ENCODE data around the gene PI16. TPM values are rescaled to one million over a fixed set of nuclear protein-coding genes. Genes with fewer than 3 reads are reported as not detected.

Gene PI16
- total RNA-seq (under 1 TPM; 0.20 to 0.37 TPM), polyA plus RNA-seq (13.6 TPM)

- Mint-ChIP-seq H3K4me1 (peaks cover 38 to 57% (median 44%) of the 10 kb centered on the region in 3 donors), H3K9me3 (no peaks in the 10 kb centered on the region), H3K36me3 (no peaks in the 10 kb centered on the region), H3K27ac (peak within 1 kb of the TSS in 6 of 8 donors; percentile 48 to 88 (median 68)), H3K4me3 (peak within 1 kb of the TSS; percentile 45 to 89 (median 76)), H3K27me3 (no peaks in the 10 kb centered on the region)
- H3K36me3 ChIP-seq (ENCODE audit: insufficient read depth, low read length), result no peaks in the 10 kb centered on the region
- no peaks in the 10 kb centered on the region for H3K27me3 ChIP-seq (ENCODE audit: insufficient read depth, low read length, poor library complexity, severe bottlenecking)
- peak within 1 kb of the TSS; percentile 52 for H3K4me3 ChIP-seq (ENCODE audit: low read length)
- ChIA-PET CTCF (interaction anchor here (0.8 to 1.2 kb wide), 2 partner anchors 9 to 64 kb away, joined by 3 to 4 read pairs; no protein-coding TSS in a partner anchor), POLR2A (no interaction called here)
- no peaks in the 10 kb centered on the region for H3K9me3 ChIP-seq (ENCODE audit: low read length)
- peak in 1 of 5 donors; percentile 15 for DNase-seq
- H3K27ac ChIP-seq (ENCODE audit: low read depth, low read length), result no peak within 1 kb of the TSS
- peaks cover 30% of the 10 kb centered on the region for H3K4me1 ChIP-seq (ENCODE audit: insufficient read depth, low read length)
Measured at GRCh38 chr6:36954262-36954931, at the start of gene PI16. Gene PI16 (plus strand): TSS chr6:36954738. CDS start chr6:36954761, 23 bp downstream.

- H3K27me3 Mint-ChIP-seq, result no peaks in the 10 kb centered on the region
- peaks cover 12 to 75% (median 21%) of the 10 kb centered on the region in 3 donors for H3K36me3 Mint-ChIP-seq
- no peaks in the 10 kb centered on the region for H3K9me3 Mint-ChIP-seq
- POLR2A ChIA-PET, result no interaction called here
- DNase-seq, result no peak
- peaks cover 25% of the 10 kb centered on the region for H3K36me3 ChIP-seq (ENCODE audit: insufficient read depth, low read length)
- H3K4me3 ChIP-seq (ENCODE audit: low read length), result no peak overlapping the region
- H3K4me1 Mint-ChIP-seq, result peaks cover 4 to 21% (median 18%) of the 10 kb centered on the region in 3 donors
- H3K9me3 ChIP-seq (ENCODE audit: low read length), result no peaks in the 10 kb centered on the region
- no peaks in the 10 kb centered on the region for H3K4me1 ChIP-seq (ENCODE audit: insufficient read depth, low read length)
- H3K4me3 Mint-ChIP-seq, result no peak overlapping the region
- CTCF ChIA-PET, result interaction anchor here (1.6 kb wide), 1 partner anchor 36 kb away, joined by 3 read pairs; no protein-coding TSS in a partner anchor
- H3K27me3 ChIP-seq (ENCODE audit: insufficient read depth, low read length, poor library complexity, severe bottlenecking), result no peaks in the 10 kb centered on the region
- H3K27ac ChIP-seq (ENCODE audit: low read depth, low read length), result no peak overlapping the region
- H3K27ac Mint-ChIP-seq, result peak overlapping the region in 1 of 8 donors; percentile 38
Measured at GRCh38 chr6:36904851-36905393, 49.6 kb upstream of the PI16 start.

- H3K4me3 Mint-ChIP-seq, result no peak overlapping the region
- peaks cover 25% of the 10 kb centered on the region for H3K36me3 ChIP-seq (ENCODE audit: insufficient read depth, low read length)
- no peaks in the 10 kb centered on the region for H3K9me3 ChIP-seq (ENCODE audit: low read length)
- no peak for DNase-seq
- H3K27me3 Mint-ChIP-seq, result no peaks in the 10 kb centered on the region
- H3K4me1 Mint-ChIP-seq, result peaks cover 9 to 26% (median 24%) of the 10 kb centered on the region in 3 donors
- H3K27ac ChIP-seq (ENCODE audit: low read depth, low read length), result no peak overlapping the region
- CTCF ChIA-PET, result no interaction called here
- H3K27ac Mint-ChIP-seq, result peak overlapping the region in 1 of 8 donors; percentile 56
- POLR2A ChIA-PET, result no interaction called here
- H3K27me3 ChIP-seq (ENCODE audit: insufficient read depth, low read length, poor library complexity, severe bottlenecking), result no peaks in the 10 kb centered on the region
- no peaks in the 10 kb centered on the region for H3K9me3 Mint-ChIP-seq
- H3K4me3 ChIP-seq (ENCODE audit: low read length), result no peak overlapping the region
- peaks cover 3% of the 10 kb centered on the region for H3K4me1 ChIP-seq (ENCODE audit: insufficient read depth, low read length)
- peaks cover 12 to 72% (median 21%) of the 10 kb centered on the region in 3 donors for H3K36me3 Mint-ChIP-seq
Measured at GRCh38 chr6:36906539-36907325, 47.8 kb upstream of the PI16 start.

GRCh38 chr6:36907781-36908180 lies 46.8 kb upstream of the PI16 start:
- H3K27me3 Mint-ChIP-seq, result no peaks in the 10 kb centered on the region
- CTCF ChIA-PET, result interaction anchor here (0.9 kb wide), 1 partner anchor 303 kb away, joined by 3 read pairs; no protein-coding TSS in a partner anchor
- peaks cover 13% of the 10 kb centered on the region for H3K4me1 ChIP-seq (ENCODE audit: insufficient read depth, low read length)
- POLR2A ChIA-PET, result no interaction called here
- H3K27ac ChIP-seq (ENCODE audit: low read depth, low read length), result no peak overlapping the region
- H3K36me3 Mint-ChIP-seq, result peaks cover 12 to 62% (median 16%) of the 10 kb centered on the region in 3 donors
- peaks cover 16% of the 10 kb centered on the region for H3K36me3 ChIP-seq (ENCODE audit: insufficient read depth, low read length)
- no peaks in the 10 kb centered on the region for H3K27me3 ChIP-seq (ENCODE audit: insufficient read depth, low read length, poor library complexity, severe bottlenecking)
- peaks cover 19 to 37% (median 35%) of the 10 kb centered on the region in 3 donors for H3K4me1 Mint-ChIP-seq
- no peak for DNase-seq
- H3K4me3 ChIP-seq (ENCODE audit: low read length), result no peak overlapping the region
- no peaks in the 10 kb centered on the region for H3K9me3 ChIP-seq (ENCODE audit: low read length)
- H3K9me3 Mint-ChIP-seq, result no peaks in the 10 kb centered on the region
- H3K27ac Mint-ChIP-seq, result peak overlapping the region in 4 of 8 donors; percentile 18 to 57 (median 42)
- H3K4me3 Mint-ChIP-seq, result no peak overlapping the region

- Histone ChIP-seq H3K36me3 (ENCODE audit: insufficient read depth, low read length) (peaks cover 13% of the 10 kb centered on the region), H3K4me1 (ENCODE audit: insufficient read depth, low read length) (peaks cover 22% of the 10 kb centered on the region), H3K9me3 (ENCODE audit: low read length) (no peaks in the 10 kb centered on the region), H3K27me3 (ENCODE audit: insufficient read depth, low read length, poor library complexity, severe bottlenecking) (no peaks in the 10 kb centered on the region), H3K4me3 (ENCODE audit: low read length) (no peak overlapping the region), H3K27ac (ENCODE audit: low read depth, low read length) (no peak overlapping the region)
- Mint-ChIP-seq H3K36me3 (peaks cover 12 to 55% (median 13%) of the 10 kb centered on the region in 3 donors), H3K9me3 (no peaks in the 10 kb centered on the region), H3K4me3 (no peak overlapping the region), H3K4me1 (peaks cover 25 to 47% (median 44%) of the 10 kb centered on the region in 3 donors), H3K27me3 (no peaks in the 10 kb centered on the region), H3K27ac (peak overlapping the region in 1 of 8 donors; percentile 44)
- no peak for DNase-seq
- CTCF ChIA-PET, result interaction anchor here (2.6 kb wide), 1 partner anchor 109 kb away, joined by 13 read pairs; no protein-coding TSS in a partner anchor
- POLR2A ChIA-PET, result no interaction called here
Measured at GRCh38 chr6:36908747-36909146, 45.8 kb upstream of the PI16 start.

- H3K27me3 Mint-ChIP-seq, result no peaks in the 10 kb centered on the region
- Histone ChIP-seq H3K27ac (ENCODE audit: low read depth, low read length) (no peak overlapping the region), H3K4me3 (ENCODE audit: low read length) (peak overlapping the region; percentile 32), H3K27me3 (ENCODE audit: insufficient read depth, low read length, poor library complexity, severe bottlenecking) (no peaks in the 10 kb centered on the region), H3K9me3 (ENCODE audit: low read length) (no peaks in the 10 kb centered on the region), H3K4me1 (ENCODE audit: insufficient read depth, low read length) (peaks cover 22% of the 10 kb centered on the region), H3K36me3 (ENCODE audit: insufficient read depth, low read length) (peaks cover 14% of the 10 kb centered on the region)
- peaks cover 0 to 55% (median 14%) of the 10 kb centered on the region in 3 donors for H3K36me3 Mint-ChIP-seq
- CTCF ChIA-PET, result interaction anchor here (2.0 kb wide), 1 partner anchor 106 kb away, joined by 12 read pairs; no protein-coding TSS in a partner anchor
- POLR2A ChIA-PET, result no interaction called here
- DNase-seq, result peak in 3 of 5 donors; percentile 17 to 23 (median 19)
- H3K9me3 Mint-ChIP-seq, result no peaks in the 10 kb centered on the region
- peak overlapping the region; percentile 79 to 98 (median 90) for H3K27ac Mint-ChIP-seq
- peaks cover 25 to 49% (median 42%) of the 10 kb centered on the region in 3 donors for H3K4me1 Mint-ChIP-seq
- peak overlapping the region; percentile 12 to 81 (median 78) for H3K4me3 Mint-ChIP-seq
Measured at GRCh38 chr6:36912030-36912454, 42.5 kb upstream of the PI16 start.

GRCh38 chr6:36912586-36912985 lies 42.0 kb upstream of the PI16 start:
- Histone ChIP-seq H3K36me3 (ENCODE audit: insufficient read depth, low read length) (peaks cover 20% of the 10 kb centered on the region), H3K27me3 (ENCODE audit: insufficient read depth, low read length, poor library complexity, severe bottlenecking) (no peaks in the 10 kb centered on the region), H3K4me3 (ENCODE audit: low read length) (peak overlapping the region; percentile 32), H3K27ac (ENCODE audit: low read depth, low read length) (no peak overlapping the region), H3K4me1 (ENCODE audit: insufficient read depth, low read length) (peaks cover 22% of the 10 kb centered on the region), H3K9me3 (ENCODE audit: low read length) (no peaks in the 10 kb centered on the region)
- peaks cover 25 to 47% (median 39%) of the 10 kb centered on the region in 3 donors for H3K4me1 Mint-ChIP-seq
- CTCF ChIA-PET, result interaction anchor here (2.0 kb wide), 1 partner anchor 105 kb away, joined by 12 read pairs; no protein-coding TSS in a partner anchor
- peak overlapping the region; percentile 79 to 98 (median 90) for H3K27ac Mint-ChIP-seq
- peaks cover 0 to 55% (median 14%) of the 10 kb centered on the region in 3 donors for H3K36me3 Mint-ChIP-seq
- POLR2A ChIA-PET, result no interaction called here
- H3K9me3 Mint-ChIP-seq, result no peaks in the 10 kb centered on the region
- DNase-seq, result peak; percentile 25 to 67 (median 56)
- H3K27me3 Mint-ChIP-seq, result no peaks in the 10 kb centered on the region
- peak overlapping the region; percentile 12 to 81 (median 78) for H3K4me3 Mint-ChIP-seq

All from CD8-positive, alpha-beta memory T cell (primary cell).